GM10266 (cell line): ENCODE measurements around the gene CNTNAP1.
A peak's percentile ranks its signal among the peaks of the same experiment; 100 is the strongest.
"Not testable (repeated sequence)": the region's sequence is repeated elsewhere in the genome, so short reads cannot be mapped to it uniquely, and the experiment has no call there.

Source experiments
- DNase-seq: peaks from one replicate; pipeline ENCODE4 v3.0.0; 2012; ENCODE audit errors: extremely low spot score
- TF ChIP-seq, protein P1 (sequence below): IDR thresholded peaks from 2 replicates; pipeline ENCODE4 v1.5.1; 2012; ENCODE audit warnings: mild to moderate bottlenecking, low read depth; ENCODE audit not compliant: control insufficient read depth, insufficient read depth; ENCODE audit errors: missing control alignments

Gene CNTNAP1

GRCh38 chr17:42653179-42654124 is 28.9 kb upstream of the CNTNAP1 start:
- TF ChIP-seq, protein P1, sequence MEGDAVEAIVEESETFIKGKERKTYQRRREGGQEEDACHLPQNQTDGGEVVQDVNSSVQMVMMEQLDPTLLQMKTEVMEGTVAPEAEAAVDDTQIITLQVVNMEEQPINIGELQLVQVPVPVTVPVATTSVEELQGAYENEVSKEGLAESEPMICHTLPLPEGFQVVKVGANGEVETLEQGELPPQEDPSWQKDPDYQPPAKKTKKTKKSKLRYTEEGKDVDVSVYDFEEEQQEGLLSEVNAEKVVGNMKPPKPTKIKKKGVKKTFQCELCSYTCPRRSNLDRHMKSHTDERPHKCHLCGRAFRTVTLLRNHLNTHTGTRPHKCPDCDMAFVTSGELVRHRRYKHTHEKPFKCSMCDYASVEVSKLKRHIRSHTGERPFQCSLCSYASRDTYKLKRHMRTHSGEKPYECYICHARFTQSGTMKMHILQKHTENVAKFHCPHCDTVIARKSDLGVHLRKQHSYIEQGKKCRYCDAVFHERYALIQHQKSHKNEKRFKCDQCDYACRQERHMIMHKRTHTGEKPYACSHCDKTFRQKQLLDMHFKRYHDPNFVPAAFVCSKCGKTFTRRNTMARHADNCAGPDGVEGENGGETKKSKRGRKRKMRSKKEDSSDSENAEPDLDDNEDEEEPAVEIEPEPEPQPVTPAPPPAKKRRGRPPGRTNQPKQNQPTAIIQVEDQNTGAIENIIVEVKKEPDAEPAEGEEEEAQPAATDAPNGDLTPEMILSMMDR: no peak
- no peak for DNase-seq

- TF ChIP-seq, protein P1: no peak
- no peak for DNase-seq
Measured at GRCh38 chr17:42655528-42655927, 26.8 kb upstream of the CNTNAP1 start.

GRCh38 chr17:42657824-42658588 is 24.3 kb upstream of the CNTNAP1 start:
- no peak for DNase-seq
- TF ChIP-seq, protein P1: no peak

- DNase-seq: peak; percentile 90
- TF ChIP-seq, protein P1: no peak
Measured at GRCh38 chr17:42659079-42659931, 23.0 kb upstream of the CNTNAP1 start, which contains the start of gene TUBG2. TSS of gene TUBG2 (plus strand) at chr17:42659284. CDS start at chr17:42659504, 220 bp downstream.

DNA sequence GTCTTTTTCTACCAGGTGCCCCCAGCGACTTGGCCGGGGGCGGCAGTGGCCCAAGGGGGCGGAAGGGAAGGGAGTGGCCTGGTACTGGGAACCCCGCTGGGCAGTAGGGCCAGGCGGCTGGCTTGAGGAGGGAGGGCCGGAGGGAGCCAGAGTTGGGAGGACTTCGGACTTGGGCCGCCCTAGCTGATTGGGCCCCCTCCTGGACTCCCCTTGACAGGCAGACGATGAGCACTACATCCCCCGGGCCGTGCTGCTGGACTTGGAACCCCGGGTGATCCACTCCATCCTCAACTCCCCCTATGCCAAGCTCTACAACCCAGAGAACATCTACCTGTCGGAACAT is 22.4 kb upstream of the CNTNAP1 start:
- DNase-seq: not testable (repeated sequence)

DNA sequence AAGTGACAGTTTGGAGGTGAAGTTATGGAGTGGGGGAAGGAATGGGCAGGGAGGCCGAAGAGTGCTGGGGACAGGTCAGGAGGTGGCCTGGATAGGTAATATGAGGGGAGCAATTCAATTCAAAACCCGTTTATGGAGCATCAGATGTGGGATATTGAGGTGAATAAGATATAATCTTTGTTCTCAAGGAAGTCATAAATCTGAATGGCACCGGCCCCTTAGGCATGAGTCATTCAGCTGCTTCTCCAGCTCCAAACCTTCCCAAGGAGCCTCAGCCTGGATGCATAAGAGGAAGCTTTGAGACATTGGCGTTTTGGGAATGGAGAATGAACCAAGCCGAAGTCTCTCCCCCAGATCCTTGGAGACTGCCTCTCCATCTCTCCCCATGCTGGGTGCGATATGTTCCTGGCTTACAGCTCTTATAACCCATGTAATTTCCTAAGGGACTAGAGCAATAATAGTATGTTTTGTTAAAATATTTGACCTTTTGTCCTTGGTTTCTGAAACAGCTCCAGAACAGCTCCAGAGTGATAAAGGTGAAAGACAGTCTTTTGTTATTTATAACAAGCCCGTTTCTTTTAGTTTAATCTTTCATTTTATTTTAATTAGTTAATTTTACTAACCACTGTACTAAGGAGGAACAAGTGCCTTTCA is 21.5 kb upstream of the CNTNAP1 start:
- DNase-seq: no peak
- TF ChIP-seq, protein P1: no peak

DNA sequence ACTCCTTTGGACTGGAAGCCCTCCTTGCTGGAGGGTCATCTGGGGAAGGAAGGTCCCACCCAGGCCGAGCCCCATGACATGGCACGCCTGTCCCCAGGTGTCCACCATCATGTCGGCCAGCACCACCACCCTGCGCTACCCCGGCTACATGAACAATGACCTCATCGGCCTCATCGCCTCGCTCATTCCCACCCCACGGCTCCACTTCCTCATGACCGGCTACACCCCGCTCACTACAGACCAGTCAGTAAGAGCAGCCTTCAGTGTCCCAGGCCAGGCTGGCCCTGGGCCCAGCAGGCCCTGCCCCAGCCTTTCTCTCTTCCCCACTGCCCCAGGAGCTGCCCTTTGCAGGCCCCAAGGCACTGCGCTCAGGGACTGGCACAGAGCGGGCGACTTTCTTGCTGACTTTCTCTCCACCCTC is 16.7 kb upstream of the CNTNAP1 start:
- no peak for DNase-seq
- TF ChIP-seq, protein P1: no peak

- not testable (repeated sequence) for DNase-seq
Measured at GRCh38 chr17:42666126-42666525, 16.2 kb upstream of the CNTNAP1 start.
